HEK293 (cell line): ENCODE data around the gene SH3TC1.

Experiments
- CTCF ChIA-PET: fragments of 350-600 bp; formaldehyde crosslinking; extraction: SDS; loops from one replicate; lab custom pipeline; 2021; ENCODE audit warnings: antibody characterized with exemption; lab: Yijun Ruan, JAX
- POLR2A ChIA-PET: fragments of 300-600 bp; formaldehyde crosslinking; extraction: SDS; loops from one replicate; lab custom pipeline; 2020; ENCODE audit warnings: antibody characterized with exemption, inconsistent platforms; lab: Yijun Ruan, JAX
- H3K27ac ChIP-seq: fragments of 200-500 bp; sonication (Bioruptor generic); 2 replicates; pipeline ENCODE4 v1.5.1; 2014; ENCODE audit warnings: low read depth, low read length, control low read depth, inconsistent platforms; ENCODE audit errors: extremely low read depth
- H3K36me3 ChIP-seq, 2 experiments: fragments of 200-500 bp in 1 of 2; sonication (Bioruptor generic) in 1 of 2; 1 replicate in 1 of 2; 2 replicates in 1 of 2; pipeline ENCODE4 v1.5.1; 2014 to 2017; ENCODE audit warnings: inconsistent platforms in 2 of 2, low read length in 2 of 2; ENCODE audit not compliant: control insufficient read depth in 2 of 2, insufficient read depth in 1 of 2
- H3K4me1 ChIP-seq: fragments of 200-500 bp; sonication (Bioruptor generic); 2 replicates; pipeline ENCODE4 v1.5.1; 2014; ENCODE audit warnings: mild to moderate bottlenecking, low read length, inconsistent platforms; ENCODE audit not compliant: control insufficient read depth, insufficient read depth
- H3K4me3 ChIP-seq: 2 replicates; pipeline ENCODE4 v1.5.1; 2011; ENCODE audit warnings: low read depth, mild to moderate bottlenecking, control low read depth, low read length, moderate library complexity
- H3K9me3 ChIP-seq: fragments of 200-500 bp; sonication (Bioruptor generic); 2 replicates; pipeline ENCODE4 v1.5.1; 2014; ENCODE audit warnings: low read depth, low read length, inconsistent platforms; ENCODE audit not compliant: control insufficient read depth, insufficient read depth
- AEBP2 ChIP-seq: fragments of 450-650 bp; formaldehyde crosslinking; IDR thresholded peaks from 2 replicates; pipeline ENCODE4 v1.5.1; 2016; ENCODE audit warnings: missing biosample characterization, missing genetic modification characterization, borderline replicate concordance
- ATF2 ChIP-seq: fragments of 450-650 bp; formaldehyde crosslinking; IDR thresholded peaks from 2 replicates; pipeline ENCODE4 v1.5.1; 2016; ENCODE audit warnings: missing biosample characterization, missing genetic modification characterization, low read depth
- ZBTB48 ChIP-seq: fragments of 450-650 bp; formaldehyde crosslinking; IDR thresholded peaks from 2 replicates; pipeline ENCODE4 v1.5.1; 2016; ENCODE audit warnings: missing biosample characterization, missing genetic modification characterization
- ZBTB6 ChIP-seq: fragments of 450-650 bp; formaldehyde crosslinking; IDR thresholded peaks from 2 replicates; pipeline ENCODE4 v1.5.1; 2017; ENCODE audit warnings: missing biosample characterization, missing genetic modification characterization
- ZNF132 ChIP-seq: fragments of 450-650 bp; formaldehyde crosslinking; IDR thresholded peaks from 2 replicates; pipeline ENCODE4 v1.5.1; 2017; ENCODE audit warnings: missing biosample characterization, missing genetic modification characterization, borderline replicate concordance
- ZNF175 ChIP-seq: fragments of 450-650 bp; formaldehyde crosslinking; IDR thresholded peaks from 2 replicates; pipeline ENCODE4 v1.5.1; 2016; ENCODE audit warnings: missing biosample characterization, missing genetic modification characterization
- ZNF223 ChIP-seq: fragments of 450-650 bp; formaldehyde crosslinking; IDR thresholded peaks from 2 replicates; pipeline ENCODE4 v1.5.1; 2016; ENCODE audit warnings: missing biosample characterization, missing genetic modification characterization
- ZNF302 ChIP-seq: fragments of 450-650 bp; formaldehyde crosslinking; IDR thresholded peaks from 2 replicates; pipeline ENCODE4 v1.5.1; 2016; ENCODE audit warnings: missing biosample characterization, missing genetic modification characterization, low read depth
- ZNF449 ChIP-seq: fragments of 450-650 bp; formaldehyde crosslinking; IDR thresholded peaks from 2 replicates; pipeline ENCODE4 v1.5.1; 2017; ENCODE audit warnings: missing biosample characterization, mild to moderate bottlenecking, missing genetic modification characterization, moderate library complexity
- ZNF514 ChIP-seq: fragments of 450-650 bp; formaldehyde crosslinking; IDR thresholded peaks from 2 replicates; pipeline ENCODE4 v1.5.1; 2016; ENCODE audit warnings: missing biosample characterization, missing genetic modification characterization
- ZNF548 ChIP-seq: fragments of 450-650 bp; formaldehyde crosslinking; IDR thresholded peaks from 2 replicates; pipeline ENCODE4 v1.5.1; 2016; ENCODE audit warnings: missing biosample characterization, missing genetic modification characterization
- ZNF555 ChIP-seq: fragments of 450-650 bp; formaldehyde crosslinking; conservative IDR thresholded peaks from 2 replicates; pipeline ENCODE4 v1.5.1; 2017; ENCODE audit warnings: missing biosample characterization, mild to moderate bottlenecking, missing genetic modification characterization, inconsistent platforms
- ZNF580 ChIP-seq: fragments of 450-650 bp; formaldehyde crosslinking; IDR thresholded peaks from 2 replicates; pipeline ENCODE4 v1.5.1; 2016; ENCODE audit warnings: missing biosample characterization, missing genetic modification characterization
- ZNF596 ChIP-seq: fragments of 450-650 bp; IDR thresholded peaks from 2 replicates; pipeline ENCODE4 v1.5.0; 2018; ENCODE audit warnings: missing biosample characterization, mild to moderate bottlenecking, missing genetic modification characterization, moderate library complexity
- ZNF664 ChIP-seq: fragments of 450-650 bp; formaldehyde crosslinking; IDR thresholded peaks from 2 replicates; pipeline ENCODE4 v1.5.1; 2016; ENCODE audit warnings: missing biosample characterization, missing genetic modification characterization
- ZNF677 ChIP-seq: fragments of 450-650 bp; IDR thresholded peaks from 2 replicates; pipeline ENCODE4 v1.5.0; 2018; ENCODE audit warnings: missing biosample characterization, mild to moderate bottlenecking, missing genetic modification characterization, moderate library complexity
- ZNF830 ChIP-seq: fragments of 450-650 bp; IDR thresholded peaks from 2 replicates; pipeline ENCODE4 v1.5.0; 2018; ENCODE audit warnings: missing biosample characterization, missing genetic modification characterization, low read depth, mild to moderate bottlenecking, moderate library complexity
- ZXDB ChIP-seq: fragments of 450-650 bp; formaldehyde crosslinking; IDR thresholded peaks from 2 replicates; pipeline ENCODE4 v1.5.1; 2016; ENCODE audit warnings: missing biosample characterization, missing genetic modification characterization

SH3TC1 gene

GRCh38 chr4:8199594-8200301, 658 bp downstream of the SH3TC1 start:
- peak overlapping the region; percentile 31 for H3K4me3 ChIP-seq
- H3K4me1 ChIP-seq: no peaks in the 10 kb centered on the region
- ChIA-PET CTCF (interaction anchor here (2.6 kb wide), 1 partner anchor 23 kb away, joined by 11 read pairs; no protein-coding TSS in a partner anchor), POLR2A (interaction anchor here (1.0 kb wide), 1 partner anchor 23 kb away, joined by 3 read pairs; no protein-coding TSS in a partner anchor)
- H3K9me3 ChIP-seq: no peaks in the 10 kb centered on the region
- H3K36me3 ChIP-seq: no peaks in the 10 kb centered on the region
- TF ChIP-seq ATF2: no peak
- TF ChIP-seq ZNF580 (tag by site-specific recombination): no peak
- TF ChIP-seq ZNF596 (tag by site-specific recombination): no peak
- no peak for TF ChIP-seq ZNF449
- TF ChIP-seq ZNF175 (tag by site-specific recombination): no peak
- no peak for TF ChIP-seq ZBTB6
- no peak for TF ChIP-seq ZNF555 (tag by site-specific recombination)
- no peak for TF ChIP-seq ZNF677
- TF ChIP-seq ZNF223: no peak
- no peak for TF ChIP-seq ZNF830 (tag by site-specific recombination)
- TF ChIP-seq ZNF548 (tag by site-specific recombination): no peak
- TF ChIP-seq ZNF132 (tag by site-specific recombination): no peak
- no peak for TF ChIP-seq ZNF664 (tag by site-specific recombination)
- TF ChIP-seq ZNF302: no peak
- no peak overlapping the region for H3K27ac ChIP-seq

GRCh38 chr4:8200302-8200975, 1.3 kb downstream of the SH3TC1 start:
- ChIA-PET POLR2A (no interaction called here), CTCF (interaction anchor here (2.6 kb wide), 1 partner anchor 24 kb away, joined by 11 read pairs; no protein-coding TSS in a partner anchor)
- Histone ChIP-seq H3K9me3 (no peaks in the 10 kb centered on the region), H3K4me3 (no peak overlapping the region), H3K27ac (no peak overlapping the region), H3K36me3 (no peaks in the 10 kb centered on the region), H3K4me1 (no peaks in the 10 kb centered on the region)
- no peak for TF ChIP-seq ZNF514 (tag by site-specific recombination)
- no peak for TF ChIP-seq ZBTB48 (tag by site-specific recombination)
- no peak for TF ChIP-seq AEBP2 (tag by site-specific recombination)
- no peak for TF ChIP-seq ZXDB (tag by site-specific recombination)
- no peak for TF ChIP-seq ZNF580 (tag by site-specific recombination)
